Mammary epithelial cell (primary cell): Measurements from ENCODE around the gene ME3.

ENCODE experiments used
- EZH2 ChIP-seq: IDR thresholded peaks from 2 replicates; pipeline ENCODE4 v1.6.1; 2012; ENCODE audit warnings: low read length, inconsistent platforms, borderline replicate concordance
- TF ChIP-seq, protein P1 (sequence below), 2 donors: IDR thresholded peaks in 1 of 2; conservative IDR thresholded peaks in 1 of 2; 2 replicates each; pipeline ENCODE4 v1.5.1; 2011 to 2012; ENCODE audit warnings: inconsistent platforms in 2 of 2, low read length in 2 of 2, mild to moderate bottlenecking in 2 of 2, control low read depth in 1 of 2, low read depth in 1 of 2; ENCODE audit not compliant: insufficient read depth in 1 of 2; ENCODE audit errors: extremely low read depth in 1 of 2

DNA sequence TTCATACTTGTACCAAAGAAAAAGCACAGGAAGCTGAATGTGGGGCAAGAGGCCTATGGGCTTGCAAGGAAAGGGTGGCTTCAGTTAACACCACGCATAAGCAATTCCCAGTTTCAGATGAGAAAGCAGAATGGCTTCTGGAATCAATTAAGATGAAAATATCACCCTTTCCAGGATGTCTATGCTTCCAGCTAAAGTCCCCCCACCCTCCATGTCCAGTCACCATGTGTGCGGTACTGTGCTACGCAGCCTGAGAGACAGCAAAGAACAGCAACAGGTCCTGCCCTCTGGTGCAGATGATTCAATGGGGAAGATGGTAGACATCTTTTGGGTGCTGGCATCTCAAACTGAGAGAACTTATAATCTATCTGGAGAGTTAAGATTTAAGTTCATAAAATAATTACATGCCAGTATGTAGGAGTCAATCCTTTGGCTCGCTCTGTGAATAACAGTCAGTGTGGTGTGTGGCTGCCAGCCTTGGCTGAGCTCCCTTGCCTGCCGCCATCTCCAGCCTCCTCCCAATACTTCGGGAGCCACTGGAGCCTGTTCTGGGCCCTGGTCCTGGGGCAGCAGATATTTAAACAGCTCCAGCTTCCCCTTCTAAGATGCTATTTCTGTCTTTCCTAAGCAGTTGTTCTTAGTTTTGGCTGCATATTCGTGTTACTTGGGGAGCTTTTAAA lies 44.5 kb downstream of the ME3 start:
- TF ChIP-seq, protein P1, sequence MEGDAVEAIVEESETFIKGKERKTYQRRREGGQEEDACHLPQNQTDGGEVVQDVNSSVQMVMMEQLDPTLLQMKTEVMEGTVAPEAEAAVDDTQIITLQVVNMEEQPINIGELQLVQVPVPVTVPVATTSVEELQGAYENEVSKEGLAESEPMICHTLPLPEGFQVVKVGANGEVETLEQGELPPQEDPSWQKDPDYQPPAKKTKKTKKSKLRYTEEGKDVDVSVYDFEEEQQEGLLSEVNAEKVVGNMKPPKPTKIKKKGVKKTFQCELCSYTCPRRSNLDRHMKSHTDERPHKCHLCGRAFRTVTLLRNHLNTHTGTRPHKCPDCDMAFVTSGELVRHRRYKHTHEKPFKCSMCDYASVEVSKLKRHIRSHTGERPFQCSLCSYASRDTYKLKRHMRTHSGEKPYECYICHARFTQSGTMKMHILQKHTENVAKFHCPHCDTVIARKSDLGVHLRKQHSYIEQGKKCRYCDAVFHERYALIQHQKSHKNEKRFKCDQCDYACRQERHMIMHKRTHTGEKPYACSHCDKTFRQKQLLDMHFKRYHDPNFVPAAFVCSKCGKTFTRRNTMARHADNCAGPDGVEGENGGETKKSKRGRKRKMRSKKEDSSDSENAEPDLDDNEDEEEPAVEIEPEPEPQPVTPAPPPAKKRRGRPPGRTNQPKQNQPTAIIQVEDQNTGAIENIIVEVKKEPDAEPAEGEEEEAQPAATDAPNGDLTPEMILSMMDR (conservative IDR thresholded peaks at IDR 0.05 in 1 of 2, IDR thresholded peaks at IDR 0.05 in 1 of 2; ENCODE audit: extremely low read depth in 1 of 2, insufficient read depth in 1 of 2, low read depth in 1 of 2, low read length in 2 of 2) = no peak
- no peak for TF ChIP-seq EZH2
